Mucosa of descending colon (tissue), 3 donors: ENCODE measurements around the gene PAFAH1B2. TPM values are rescaled to one million over a fixed set of nuclear protein-coding genes. Genes with fewer than 3 reads are reported as not detected.

Source experiments
- ATAC-seq: fragments of 200-7000 bp; cut with Tn5 transposase; one replicate; pipeline ENCODE4 v1.9.1; 2020; ENCODE audit warnings: mild to moderate bottlenecking, moderate library complexity
- DNase-seq, 3 donors: peaks; one replicate each; pipeline ENCODE4 v3.0.0-alpha.2; 2020
- H3K36me3 ChIP-seq: fragments of 200-600 bp; one replicate; pipeline ENCODE4 v1.8.0; 2021; ENCODE audit warnings: low read depth, mild to moderate bottlenecking
- H3K4me1 ChIP-seq: fragments of 200-600 bp; one replicate; pipeline ENCODE4 v1.8.0; 2021; ENCODE audit warnings: low read depth, mild to moderate bottlenecking
- H3K4me3 ChIP-seq: fragments of 200-600 bp; one replicate; pipeline ENCODE4 v1.8.0; 2021; ENCODE audit warnings: mild to moderate bottlenecking
- H3K9me3 ChIP-seq: fragments of 200-600 bp; one replicate; pipeline ENCODE4 v1.8.0; 2021; ENCODE audit warnings: mild to moderate bottlenecking
- CTCF ChIP-seq: fragments of 200-600 bp; IDR thresholded peaks from one replicate; pipeline ENCODE4 v1.8.0; 2022; ENCODE audit warnings: antibody characterized with exemption, mild to moderate bottlenecking
- intact Hi-C, 2 donors: fragments of 100-400 bp; cut with DNase I in 1 of 2; cut with micrococcal nuclease in 1 of 2; formaldehyde crosslinking; loops; one replicate each; pipeline versions ENCODE4 v1.11.0 to v1.11.1; 2022; cut with DNase I, micrococcal nuclease
- total RNA-seq, 3 donors: library from RNA; stranded (reverse); fragmentation: NEBNext Ultra II Directional in 2 of 3; extraction: Animal tissue kit (Norgen Biotek cat#: 25700) in 2 of 3; gene quantifications; one replicate each; pipeline versions ENCODE4 v1.2.1 to v1.2.4, GENCODE V29; 2021 to 2023
- donor health status: DM: no; HTN: no; CAD: no; lungs with moderate emphysema.
- donor health status: DM: no; HTN: no; CAD: no.
- donor health status: DM: no; HTN: yes; CAD: no.

Gene PAFAH1B2
- total RNA-seq, 3 donors from 2014 or later: 67.9 to 72.7 (median 71.9) TPM

- no peak overlapping the region for H3K4me3 ChIP-seq
- DNase-seq: peak in 2 of 3 donors; percentile 41 to 69
Observed at GRCh38 chr11:117189191-117189940, 45.3 kb downstream of the PAFAH1B2 start.

GRCh38 chr11:117189941-117190544 is 46.0 kb downstream of the PAFAH1B2 start:
- DNase-seq (peak in 1 of 3 donors; percentile 47), ATAC-seq (no peak)
- peaks cover 7% of the 10 kb centered on the region for H3K36me3 ChIP-seq
- no peak for TF ChIP-seq CTCF
- no peaks in the 10 kb centered on the region for H3K9me3 ChIP-seq
- intact Hi-C loops: no loop called here
- no peak overlapping the region for H3K4me3 ChIP-seq
- H3K4me1 ChIP-seq: peaks cover 6% of the 10 kb centered on the region

More at GRCh38 chr11:117189191-117189940, 45.3 kb downstream of the PAFAH1B2 start:
- H3K36me3 ChIP-seq: peaks cover 7% of the 10 kb centered on the region
- TF ChIP-seq CTCF: no peak
- H3K4me1 ChIP-seq: peaks cover 3% of the 10 kb centered on the region
- peak; percentile 27 for ATAC-seq
- intact Hi-C loops: no loop called here
- no peaks in the 10 kb centered on the region for H3K9me3 ChIP-seq

- peaks cover 10% of the 10 kb centered on the region for H3K4me1 ChIP-seq
- H3K36me3 ChIP-seq: peaks cover 7% of the 10 kb centered on the region
- DNase-seq (peak in 1 of 3 donors; percentile 25), ATAC-seq (no peak)
- intact Hi-C loops: no loop called here
- H3K4me3 ChIP-seq: no peak overlapping the region
- TF ChIP-seq CTCF: no peak
- H3K9me3 ChIP-seq: no peaks in the 10 kb centered on the region
Observed at GRCh38 chr11:117191680-117192400, 47.8 kb downstream of the PAFAH1B2 start.

GRCh38 chr11:117192401-117192875 is 48.4 kb downstream of the PAFAH1B2 start:
- Histone ChIP-seq H3K9me3 (no peaks in the 10 kb centered on the region), H3K4me3 (no peak overlapping the region), H3K36me3 (peaks cover 7% of the 10 kb centered on the region), H3K4me1 (peaks cover 14% of the 10 kb centered on the region)
- peak in 1 of 3 donors; percentile 16 for DNase-seq
- no peak for TF ChIP-seq CTCF
- ATAC-seq: no peak
- intact Hi-C loops: no loop called here

GRCh38 chr11:117193130-117194020 is 49.3 kb downstream of the PAFAH1B2 start:
- H3K9me3 ChIP-seq: no peaks in the 10 kb centered on the region
- DNase-seq (peak in 1 of 3 donors; percentile 26), ATAC-seq (no peak)
- no peak overlapping the region for H3K4me3 ChIP-seq
- H3K36me3 ChIP-seq: peaks cover 7% of the 10 kb centered on the region
- H3K4me1 ChIP-seq: peaks cover 23% of the 10 kb centered on the region
- TF ChIP-seq CTCF: no peak
- intact Hi-C loops: no loop called here
